Ovary (tissue), 9 donors: ENCODE results near the gene MCM3AP. TPM values are rescaled to one million over a fixed set of nuclear protein-coding genes. Genes with fewer than 3 reads are reported as not detected.
A peak's percentile ranks its signal among the peaks of the same experiment; 100 is the strongest.
"Not testable (repeated sequence)": the region's sequence is repeated elsewhere in the genome, so short reads cannot be mapped to it uniquely, and the experiment has no call there.

Source experiments
- DNase-seq, 5 donors: peaks; one replicate each; pipeline ENCODE4 v3.0.0-alpha.2; 2019 to 2020
- H3K27ac ChIP-seq, 2 donors: fragments of 200-600 bp; one replicate each; pipeline versions ENCODE4 v1.5.1 to v1.8.0; 2019 to 2022
- H3K27me3 ChIP-seq: fragments of 200-600 bp; one replicate; pipeline ENCODE4 v1.8.0; 2022
- H3K36me3 ChIP-seq: fragments of 200-600 bp; sonication (generic); one replicate; pipeline ENCODE4 v1.5.1; 2019
- H3K4me1 ChIP-seq: one replicate; pipeline ENCODE4 v1.8.1; 2013; ENCODE audit warnings: mild to moderate bottlenecking, moderate library complexity; ENCODE audit not compliant: insufficient read depth
- H3K4me3 ChIP-seq: fragments of 200-600 bp; sonication (generic); one replicate; pipeline ENCODE4 v1.5.1; 2017
- H3K9me3 ChIP-seq, 2 donors: fragments of 200-600 bp in 1 of 2; sonication (generic) in 1 of 2; one replicate each; pipeline versions ENCODE4 v1.5.1 to v1.8.1; 2013 to 2019; ENCODE audit warnings: mild to moderate bottlenecking in 1 of 2, moderate library complexity in 1 of 2
- EP300 ChIP-seq: sonication (generic); formaldehyde crosslinking; IDR thresholded peaks from one replicate; pipeline ENCODE4 v1.6.1; 2017; ENCODE audit warnings: antibody characterized with exemption
- POLR2A ChIP-seq: fragments of 450-650 bp; IDR thresholded peaks from one replicate; pipeline ENCODE4 v1.6.1; 2017; ENCODE audit warnings: antibody characterized with exemption, mild to moderate bottlenecking, moderate library complexity
- WGBS, 3 donors: extraction: QIAGEN DNeasy Blood & Tissue Kit in 1 of 3; methylation state at CpG; one replicate each; pipeline versions ENCODE4 v1.1.5 to v1.1.7; 2013 to 2017; 5-methylcytosine and 5-hydroxymethylcytosine counted together
- intact Hi-C, 4 donors: fragments of 100-400 bp; cut with DNase I; formaldehyde crosslinking; loops; one replicate each; pipeline versions ENCODE4 v1.11.0 to v1.15.1; 2022 to 2023
- polyA plus RNA-seq, 2 donors: library from polyadenylated mRNA; stranded (reverse); fragments of 200-250 nt in 1 of 2; fragments of 350-450 nt in 1 of 2; fragmentation: Illumina TruSeq in 1 of 2; extraction: RNeasy Lipid Tissue Mini Kit (QIAGEN cat#74804) in 1 of 2; gene quantifications; one replicate each; pipeline ENCODE4 v1.2.3, GENCODE V29; 2013 to 2014
- total RNA-seq, 7 donors: library from RNA; depleted of rRNA in 2 of 7; stranded (reverse); fragments of >200 nt in 2 of 7; fragmentation: NEBNext Ultra II Directional in 3 of 7; extraction: Animal tissue kit (Norgen Biotek cat#: 25700) in 3 of 7; gene quantifications; one replicate each; pipeline versions ENCODE4 v1.1.0 to v1.2.4, GENCODE V29; 2016 to 2023
- TF ChIP-seq, protein P1 (sequence below), 3 donors: fragments of 450-650 bp in 2 of 3; fragments of 200-600 bp in 1 of 3; IDR thresholded peaks; one replicate each; pipeline versions ENCODE4 v1.5.1 to v1.8.0; 2016 to 2022; ENCODE audit warnings: antibody characterized with exemption in 3 of 3, mild to moderate bottlenecking in 1 of 3
- donor health status: DM: no; HTN: no; CAD: no; lungs with moderate emphysema.
- donor health status: DM: no; HTN: no; CAD: no.
- donor health status: Bipolar disorder and iron deficiency.
- donor health status: DM: yes; HTN: yes; CAD: no.
- donor health status: DM: no; HTN: no; CAD: no.
- donor health status: DM: yes; HTN: yes; CAD: no.

The MCM3AP gene
- total and polyA plus RNA-seq, 9 donors = 35.9 to 89.3 (median 70.3) TPM

DNA sequence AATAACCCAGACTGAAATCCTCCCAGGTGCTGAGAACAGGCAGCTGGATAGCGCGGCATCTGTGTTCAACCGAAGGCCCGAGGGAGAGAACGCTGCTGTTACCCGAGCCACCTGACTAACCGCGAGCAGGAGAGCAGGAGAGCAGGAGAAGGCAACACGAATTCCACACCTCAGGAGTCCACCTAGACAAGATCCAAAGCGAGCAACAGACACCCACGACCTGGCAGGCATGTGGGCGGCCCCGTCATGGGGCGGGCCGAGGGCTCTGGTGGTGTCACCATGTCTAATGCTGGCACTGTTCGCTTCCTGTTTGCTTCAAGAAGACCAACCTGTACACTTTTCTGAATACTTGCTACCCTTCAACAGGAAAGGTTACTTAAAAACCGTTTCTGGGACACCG lies 80.2 kb downstream of the MCM3AP start:
- TF ChIP-seq POLR2A = no peak
- TF ChIP-seq, protein P1, sequence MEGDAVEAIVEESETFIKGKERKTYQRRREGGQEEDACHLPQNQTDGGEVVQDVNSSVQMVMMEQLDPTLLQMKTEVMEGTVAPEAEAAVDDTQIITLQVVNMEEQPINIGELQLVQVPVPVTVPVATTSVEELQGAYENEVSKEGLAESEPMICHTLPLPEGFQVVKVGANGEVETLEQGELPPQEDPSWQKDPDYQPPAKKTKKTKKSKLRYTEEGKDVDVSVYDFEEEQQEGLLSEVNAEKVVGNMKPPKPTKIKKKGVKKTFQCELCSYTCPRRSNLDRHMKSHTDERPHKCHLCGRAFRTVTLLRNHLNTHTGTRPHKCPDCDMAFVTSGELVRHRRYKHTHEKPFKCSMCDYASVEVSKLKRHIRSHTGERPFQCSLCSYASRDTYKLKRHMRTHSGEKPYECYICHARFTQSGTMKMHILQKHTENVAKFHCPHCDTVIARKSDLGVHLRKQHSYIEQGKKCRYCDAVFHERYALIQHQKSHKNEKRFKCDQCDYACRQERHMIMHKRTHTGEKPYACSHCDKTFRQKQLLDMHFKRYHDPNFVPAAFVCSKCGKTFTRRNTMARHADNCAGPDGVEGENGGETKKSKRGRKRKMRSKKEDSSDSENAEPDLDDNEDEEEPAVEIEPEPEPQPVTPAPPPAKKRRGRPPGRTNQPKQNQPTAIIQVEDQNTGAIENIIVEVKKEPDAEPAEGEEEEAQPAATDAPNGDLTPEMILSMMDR (IDR thresholded peaks at IDR 0.05) = no peak
- no peak for TF ChIP-seq EP300
- no peaks in the 10 kb centered on the region for H3K36me3 ChIP-seq
- WGBS, 3 donors = 87 to 92% (median 91%) methylated on average over 18 of the region's 18 CpGs
- H3K27ac ChIP-seq = no peak overlapping the region
- peak in 1 of 5 donors; percentile 17 for DNase-seq
- intact Hi-C loops = no loop called here
- no peaks in the 10 kb centered on the region for H3K27me3 ChIP-seq
- H3K9me3 ChIP-seq = no peaks in the 10 kb centered on the region
- no peak overlapping the region for H3K4me3 ChIP-seq
- H3K4me1 ChIP-seq = no peaks in the 10 kb centered on the region

DNA sequence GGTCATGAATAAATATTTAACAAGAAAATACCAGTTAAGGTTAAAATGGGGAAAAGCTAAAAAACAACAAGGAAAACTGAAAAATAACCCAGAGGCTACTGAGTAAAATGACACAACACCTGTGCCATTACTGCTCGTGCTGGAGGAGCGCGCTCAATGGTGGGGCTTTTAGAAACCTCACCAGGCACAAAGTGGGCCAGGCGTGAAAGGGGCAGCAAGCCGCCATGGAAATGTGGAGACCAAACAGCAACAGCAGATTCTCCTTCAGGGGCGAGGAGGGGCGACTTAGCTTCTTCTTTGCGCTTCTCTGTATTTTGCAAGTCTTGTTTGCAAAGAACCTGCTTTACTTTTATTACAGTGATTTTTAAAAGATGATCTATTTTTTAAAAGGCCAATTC lies 82.2 kb downstream of the MCM3AP start:
- DNase-seq = peak in 1 of 5 donors; percentile 13
- TF ChIP-seq EP300 (no peak), POLR2A (no peak)
- TF ChIP-seq, protein P1 (IDR thresholded peaks at IDR 0.05) = no peak
- intact Hi-C loops = no loop called here
- Histone ChIP-seq H3K36me3 (no peaks in the 10 kb centered on the region), H3K27me3 (no peaks in the 10 kb centered on the region), H3K4me1 (no peaks in the 10 kb centered on the region), H3K4me3 (no peak overlapping the region), H3K27ac (no peak overlapping the region), H3K9me3 (no peaks in the 10 kb centered on the region)
- WGBS, 3 donors = 94 to 96% (median 94%) methylated on average over 8 of the region's 8 CpGs

DNA sequence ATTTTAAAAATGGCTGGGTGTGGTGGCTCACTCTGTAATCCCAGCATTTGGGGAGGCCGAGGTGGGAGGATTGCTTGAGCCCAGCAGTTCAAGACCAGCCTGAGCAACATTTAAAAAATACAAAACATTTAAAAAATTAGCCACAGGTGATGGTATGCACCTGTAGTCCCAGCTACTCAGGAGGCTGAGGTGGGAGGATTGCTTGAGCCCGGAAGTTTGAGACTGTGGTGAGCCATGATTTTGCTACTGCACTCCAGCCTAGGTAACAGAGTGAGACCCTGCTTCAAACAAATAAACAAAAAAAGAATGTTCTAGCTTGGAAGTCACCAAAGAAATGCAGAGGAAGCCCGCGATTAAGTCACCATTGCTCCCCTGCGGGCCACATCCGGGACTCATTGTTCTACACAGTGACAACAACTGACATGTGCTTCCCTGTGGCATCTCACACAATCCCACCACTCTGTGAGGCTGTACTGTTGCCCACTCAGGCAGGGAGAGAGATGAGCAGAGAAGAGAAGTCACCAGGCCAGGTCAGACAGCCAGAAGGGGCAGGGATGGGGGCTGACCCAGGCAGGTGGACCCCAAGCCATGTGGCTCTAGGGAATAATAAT lies 82.7 kb downstream of the MCM3AP start:
- Histone ChIP-seq H3K36me3 (no peaks in the 10 kb centered on the region), H3K9me3 (no peaks in the 10 kb centered on the region), H3K27ac (no peak overlapping the region), H3K4me3 (no peak overlapping the region), H3K27me3 (no peaks in the 10 kb centered on the region), H3K4me1 (no peaks in the 10 kb centered on the region)
- intact Hi-C loops = no loop called here
- TF ChIP-seq EP300 = no peak
- TF ChIP-seq, protein P1 (IDR thresholded peaks at IDR 0.05) = no peak
- TF ChIP-seq POLR2A = no peak
- WGBS, 3 donors = 88 to 92% (median 92%) methylated on average over 6 of the region's 6 CpGs
- DNase-seq = no peak

DNA sequence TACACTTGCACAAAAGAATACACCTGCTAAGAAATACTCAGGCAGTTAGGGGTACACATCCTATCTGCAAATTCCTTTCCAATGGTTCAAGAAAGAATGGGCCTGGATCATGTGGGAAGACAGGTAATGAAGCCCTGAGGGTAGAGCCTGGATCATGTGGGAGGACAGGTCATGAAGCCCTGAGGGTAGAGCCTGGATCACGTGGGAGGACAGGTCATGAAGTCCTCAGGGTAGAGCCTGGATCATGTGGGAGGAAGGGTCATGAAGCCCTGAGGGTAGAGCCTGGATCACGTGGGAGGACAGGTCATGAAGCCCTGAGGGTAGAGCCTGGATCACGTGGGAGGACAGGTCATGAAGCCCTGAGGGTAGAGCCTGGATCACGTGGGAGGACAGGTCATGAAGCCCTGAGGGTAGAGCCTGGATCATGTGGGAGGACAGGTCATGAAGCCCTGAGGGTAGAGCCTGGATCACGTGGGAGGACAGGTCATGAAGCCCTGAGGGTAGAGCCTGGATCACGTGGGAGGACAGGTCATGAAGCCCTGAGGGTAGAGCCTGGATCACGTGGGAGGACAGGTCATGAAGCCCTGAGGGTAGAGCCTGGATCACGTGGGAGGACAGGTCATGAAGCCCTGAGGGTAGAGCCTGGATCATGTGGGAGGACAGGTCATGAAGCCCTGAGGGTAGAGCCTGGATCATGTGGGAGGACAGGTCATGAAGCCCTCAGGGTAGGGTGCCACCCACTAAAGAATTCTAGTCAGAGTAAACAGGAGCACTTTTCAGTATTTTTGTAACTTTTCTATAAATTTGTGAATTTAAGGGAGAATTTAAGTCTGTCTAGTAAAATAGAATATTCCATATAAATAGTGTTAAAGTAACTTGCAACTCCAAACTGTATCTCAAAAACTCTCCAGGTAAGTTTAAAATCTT lies 84.3 kb downstream of the MCM3AP start:
- H3K36me3 ChIP-seq, intact Hi-C loops, DNase-seq, H3K4me3 ChIP-seq, H3K27ac ChIP-seq, H3K9me3 ChIP-seq, H3K27me3 ChIP-seq, H3K4me1 ChIP-seq: not testable (repeated sequence)
- 81 to 87% (median 82%) methylated on average over 3 to 4 of the region's 8 CpGs for WGBS, 3 donors
